ENCODE data around the gene FNIP2. TPM values are rescaled to one million over a fixed set of nuclear protein-coding genes. Genes with fewer than 3 reads are reported as not detected.

Gene FNIP2
- total and polyA plus RNA-seq, 9 of the 15 experiments (the other 6 are each of a cell fraction or from before 2014, with no cell fraction given): 1.7 to 15.5 (median 8.3) TPM

DNA sequence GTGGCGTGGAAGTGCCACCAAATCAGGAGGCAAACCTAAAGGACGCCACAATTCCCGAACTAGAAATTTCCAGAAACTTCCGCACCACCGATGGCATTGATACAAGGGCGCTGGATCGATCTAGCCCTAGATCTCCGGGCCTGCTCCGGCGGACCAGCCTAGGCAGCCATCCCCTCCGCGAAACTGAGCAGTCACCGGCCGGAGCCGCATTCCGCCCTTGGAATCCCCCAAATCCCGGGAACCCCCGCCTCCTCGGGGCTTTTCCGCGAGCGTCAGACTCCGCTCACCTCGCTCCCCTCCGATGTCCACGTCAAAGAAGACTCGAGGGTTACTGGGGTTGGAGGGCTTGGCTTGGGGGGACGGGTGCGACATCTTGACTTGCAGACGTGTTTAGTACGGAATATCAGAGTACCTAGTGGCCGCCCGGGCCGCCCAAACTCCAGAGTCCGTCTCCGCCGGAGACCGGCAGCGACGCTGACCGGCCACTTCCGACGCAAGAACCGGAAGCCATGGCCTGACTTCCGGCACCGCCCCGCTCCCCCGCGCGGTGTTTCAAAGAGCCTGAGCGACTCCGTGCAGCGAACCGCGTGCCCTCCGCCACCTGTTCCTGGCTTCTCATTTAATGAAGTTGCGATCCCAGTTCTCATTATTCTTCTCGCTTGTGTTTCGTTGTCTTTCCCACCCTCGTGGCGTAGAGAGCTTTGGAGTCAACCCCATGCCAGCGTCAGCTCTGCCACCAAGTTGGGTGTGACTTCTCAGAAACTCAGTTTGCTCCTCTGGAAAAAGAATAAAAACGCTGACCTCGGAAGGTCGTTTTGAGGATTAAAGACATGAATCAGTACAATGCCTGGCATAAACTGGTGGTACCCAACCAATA, 45.7 kb upstream of the FNIP2 start, which contains the start of gene PPID (continued):
- TF ChIP-seq GTF2F1 (IDR thresholded peaks at IDR 0.05; ENCODE audit: low read depth, low read length): no peak
- TF ChIP-seq KAT8 (IDR thresholded peaks at IDR 0.05; ENCODE audit: low read depth): no peak
- TF ChIP-seq HSF4 (CRISPR knock-in tag; IDR thresholded peaks at IDR 0.05; ENCODE audit: borderline replicate concordance): no peak
- TF ChIP-seq DLX4 (CRISPR knock-in tag; IDR thresholded peaks at IDR 0.05): no peak
- no peak for TF ChIP-seq CBX2 (IDR thresholded peaks at IDR 0.05; ENCODE audit: insufficient read depth, low read length, poor library complexity, severe bottlenecking)
- no peak; the same call in 1 of the 2 replicates for TF ChIP-seq SP1 (CRISPR knock-in tag; IDR thresholded peaks at IDR 0.05)
- TF ChIP-seq, protein P1, sequence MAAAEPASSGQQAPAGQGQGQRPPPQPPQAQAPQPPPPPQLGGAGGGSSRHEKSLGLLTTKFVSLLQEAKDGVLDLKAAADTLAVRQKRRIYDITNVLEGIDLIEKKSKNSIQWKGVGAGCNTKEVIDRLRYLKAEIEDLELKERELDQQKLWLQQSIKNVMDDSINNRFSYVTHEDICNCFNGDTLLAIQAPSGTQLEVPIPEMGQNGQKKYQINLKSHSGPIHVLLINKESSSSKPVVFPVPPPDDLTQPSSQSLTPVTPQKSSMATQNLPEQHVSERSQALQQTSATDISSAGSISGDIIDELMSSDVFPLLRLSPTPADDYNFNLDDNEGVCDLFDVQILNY (CRISPR knock-in tag; IDR thresholded peaks at IDR 0.05): no peak
- no peak for TF ChIP-seq SRSF9 (IDR thresholded peaks at IDR 0.05; ENCODE audit: borderline replicate concordance, low read depth, low read length)
- TF ChIP-seq ZBTB8A (IDR thresholded peaks at IDR 0.05; ENCODE audit: partially characterized antibody): no peak
- TF ChIP-seq, protein P2, sequence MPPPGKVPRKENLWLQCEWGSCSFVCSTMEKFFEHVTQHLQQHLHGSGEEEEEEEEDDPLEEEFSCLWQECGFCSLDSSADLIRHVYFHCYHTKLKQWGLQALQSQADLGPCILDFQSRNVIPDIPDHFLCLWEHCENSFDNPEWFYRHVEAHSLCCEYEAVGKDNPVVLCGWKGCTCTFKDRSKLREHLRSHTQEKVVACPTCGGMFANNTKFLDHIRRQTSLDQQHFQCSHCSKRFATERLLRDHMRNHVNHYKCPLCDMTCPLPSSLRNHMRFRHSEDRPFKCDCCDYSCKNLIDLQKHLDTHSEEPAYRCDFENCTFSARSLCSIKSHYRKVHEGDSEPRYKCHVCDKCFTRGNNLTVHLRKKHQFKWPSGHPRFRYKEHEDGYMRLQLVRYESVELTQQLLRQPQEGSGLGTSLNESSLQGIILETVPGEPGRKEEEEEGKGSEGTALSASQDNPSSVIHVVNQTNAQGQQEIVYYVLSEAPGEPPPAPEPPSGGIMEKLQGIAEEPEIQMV (tag; conservative IDR thresholded peaks at IDR 0.05; ENCODE audit: low read depth): no peak
- no peak for TF ChIP-seq MAFF (IDR thresholded peaks at IDR 0.05; ENCODE audit: low read length)
- TF ChIP-seq JUND (IDR thresholded peaks at IDR 0.05; ENCODE audit: borderline replicate concordance, low read depth, low read length): peak; percentile 37
- no peak for TF ChIP-seq JUND (tag; IDR thresholded peaks at IDR 0.05; ENCODE audit: borderline replicate concordance, low read depth, low read length)
- no peak for TF ChIP-seq USF2 (CRISPR knock-in tag; IDR thresholded peaks at IDR 0.05)
- TF ChIP-seq SIRT6 (IDR thresholded peaks at IDR 0.05; ENCODE audit: low read depth, low read length): no peak
- TF ChIP-seq ZNF354B (CRISPR knock-in tag; IDR thresholded peaks at IDR 0.05): no peak
- no peak for TF ChIP-seq LARP7 (IDR thresholded peaks at IDR 0.05)
- TF ChIP-seq HDGF (IDR thresholded peaks at IDR 0.05): no peak
- TF ChIP-seq GABPA (tag; conservative IDR thresholded peaks at IDR 0.05; ENCODE audit: low read depth): peak; percentile 98
- TF ChIP-seq CBX8 (IDR thresholded peaks at IDR 0.05; ENCODE audit: borderline replicate concordance, extremely low read depth, low read depth, low read length, poor library complexity, severe bottlenecking): no peak
- TF ChIP-seq PURB (CRISPR knock-in tag; IDR thresholded peaks at IDR 0.05; ENCODE audit: low read depth): no peak
- TF ChIP-seq ZNF280B (CRISPR knock-in tag; IDR thresholded peaks at IDR 0.05): no peak
- TF ChIP-seq RBM22 (IDR thresholded peaks at IDR 0.05; ENCODE audit: low read depth, low read length, poor library complexity, severe bottlenecking): no peak

All from K562 (cell line).